Stimulated activated CD4-positive, alpha-beta T cell treated with anti-CD3 and anti-CD28 coated beads, Interleukin-4, amount 100 ng/mL, for 48 hours (primary cell): ENCODE results near the gene MRPS15.

Experiments used
- DNase-seq, 2 donors: peaks; one replicate each; pipeline ENCODE4 v3.0.0-alpha.2; 2020; ENCODE audit warnings: low read depth in 2 of 2

Gene MRPS15

GRCh38 chr1:36458910-36459309 lies 5.3 kb downstream of the MRPS15 start:
- peak; percentile 42 to 55 for DNase-seq

- DNase-seq = no peak
Observed at GRCh38 chr1:36457691-36458090, 6.5 kb downstream of the MRPS15 start.

- DNase-seq = no peak
Observed at GRCh38 chr1:36456391-36456928, 7.7 kb downstream of the MRPS15 start.

DNA sequence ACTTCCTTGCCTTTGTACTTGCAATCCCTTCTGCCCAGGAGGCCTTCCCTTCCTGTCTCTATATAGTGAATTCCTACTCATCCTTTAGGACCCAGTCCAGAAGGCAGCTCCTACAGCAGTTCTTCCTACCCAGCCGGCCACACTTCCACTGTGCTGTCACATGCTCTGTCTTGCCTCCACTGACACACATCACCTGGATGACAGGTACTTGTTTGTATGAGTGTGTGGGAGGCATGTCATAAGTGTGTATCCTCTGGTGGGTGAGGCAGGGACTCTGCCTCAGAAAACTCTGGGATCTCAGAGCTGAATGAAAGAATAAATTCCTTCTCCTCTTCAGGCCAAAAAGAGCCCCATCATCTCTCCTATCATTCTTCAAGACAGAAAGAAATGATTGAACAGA lies 8.8 kb downstream of the MRPS15 start:
- no peak for DNase-seq

GRCh38 chr1:36453600-36454388 lies 10.4 kb downstream of the MRPS15 start:
- DNase-seq = no peak

GRCh38 chr1:36453051-36453450 lies 11.1 kb downstream of the MRPS15 start:
- no peak for DNase-seq

GRCh38 chr1:36450919-36451305 lies 13.3 kb downstream of the MRPS15 start:
- no peak for DNase-seq

- DNase-seq = peak; percentile 74 to 80
Observed at GRCh38 chr1:36450270-36450918, 13.8 kb downstream of the MRPS15 start, which contains the start of gene OSCP1. OSCP1 (minus strand) TSS chr1:36450451; CDS start chr1:36450369, 82 bp downstream.

DNA sequence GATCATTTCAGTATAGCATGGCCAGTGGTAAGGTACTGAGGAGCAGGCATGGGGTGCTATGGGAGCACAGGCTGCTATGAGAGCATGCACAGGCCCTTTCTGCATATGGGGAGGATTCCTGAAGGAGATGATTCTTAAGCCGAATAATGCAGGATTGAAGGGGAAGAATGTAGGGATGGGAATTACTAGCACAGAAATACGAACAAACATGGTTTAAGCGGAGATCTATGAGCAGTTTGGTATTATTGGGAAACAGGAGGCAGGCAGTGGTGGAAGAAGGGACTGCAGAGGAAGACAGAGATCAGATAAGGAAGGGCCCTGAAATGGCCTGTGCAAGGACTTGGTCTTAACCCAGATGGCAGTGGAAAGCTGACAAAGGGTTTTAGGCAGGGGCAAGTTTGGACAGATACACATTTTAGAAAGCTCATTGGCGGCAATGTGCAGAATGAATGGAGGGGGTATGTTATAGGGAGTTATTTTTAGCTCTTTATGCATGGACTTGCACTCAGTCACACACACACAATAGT lies 15.6 kb downstream of the MRPS15 start:
- DNase-seq = no peak

DNA sequence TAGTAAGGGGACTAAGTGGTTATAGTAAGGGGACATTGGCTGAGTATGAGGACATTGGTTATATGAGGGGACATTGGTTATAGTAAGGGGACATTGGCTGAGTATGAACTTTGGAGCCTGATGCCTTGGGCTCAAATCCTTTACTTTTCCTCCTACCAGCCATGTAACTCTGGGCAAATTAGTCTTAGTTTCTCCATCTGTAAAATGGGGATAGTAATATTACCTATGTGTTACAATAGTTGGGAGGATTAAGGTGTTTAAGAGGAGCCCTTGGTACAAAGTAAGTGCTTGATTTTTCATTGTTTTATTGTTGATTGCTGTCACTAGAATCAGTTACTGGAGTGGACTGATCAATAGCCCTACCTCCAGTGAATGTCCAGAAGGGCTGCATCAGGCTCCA lies 16.7 kb downstream of the MRPS15 start:
- DNase-seq = no peak

DNA sequence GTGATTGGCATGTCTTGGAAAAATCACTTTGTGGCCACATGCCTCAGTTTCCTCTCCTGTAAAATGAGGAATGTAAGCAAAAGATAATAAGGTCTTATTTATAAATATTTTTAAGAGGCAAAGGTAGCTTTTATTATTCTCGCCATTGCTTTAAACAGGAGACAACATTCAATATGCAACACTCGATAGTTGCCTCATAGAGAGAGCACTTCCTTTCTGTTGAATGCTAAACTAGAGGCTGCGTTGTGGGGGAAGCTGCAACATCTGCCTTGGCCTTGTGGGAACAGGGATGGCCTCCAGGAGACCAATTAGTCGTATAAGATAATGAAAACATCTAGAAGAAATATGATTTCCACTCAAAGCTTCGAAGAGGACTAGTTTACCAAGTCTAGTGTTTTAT lies 17.4 kb downstream of the MRPS15 start:
- DNase-seq = no peak

DNA sequence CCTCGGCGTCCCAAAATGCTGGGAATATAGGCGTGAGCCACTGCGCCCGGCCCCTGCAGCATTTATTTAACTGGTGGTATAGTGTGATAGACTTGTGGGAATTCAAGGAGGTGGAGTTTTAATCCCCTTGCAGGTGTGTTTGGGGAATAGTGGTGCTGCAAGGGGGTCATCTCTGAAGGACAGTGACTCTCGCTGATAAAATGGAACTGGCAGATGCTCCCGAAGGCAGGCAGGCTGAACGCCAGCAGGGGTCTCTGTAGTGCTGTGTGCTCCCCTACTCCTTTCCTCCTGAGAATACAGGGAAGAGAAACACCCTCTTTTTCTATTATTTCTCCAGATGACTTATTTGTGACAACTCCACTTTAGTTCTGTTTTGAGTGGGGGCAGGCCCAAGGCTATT lies 17.9 kb downstream of the MRPS15 start:
- no peak for DNase-seq

DNA sequence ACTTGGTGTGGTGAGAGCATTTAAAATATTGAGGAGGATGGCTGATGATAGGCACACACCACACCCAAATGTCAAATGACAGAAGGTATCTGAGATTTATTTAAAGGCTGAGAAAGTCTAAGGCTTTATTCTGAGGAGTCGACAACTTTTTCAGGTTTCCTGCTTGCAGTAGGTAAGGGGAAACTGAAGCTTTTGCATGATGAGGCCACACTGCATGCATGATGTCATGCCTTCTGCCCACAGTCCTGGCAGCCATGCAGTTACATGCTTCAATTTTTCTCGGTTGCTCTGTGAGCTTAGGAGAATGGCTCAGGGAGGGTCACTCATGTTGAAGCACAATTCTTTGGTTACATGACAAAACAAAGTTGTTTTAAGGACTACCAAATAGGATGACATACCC lies 20.9 kb downstream of the MRPS15 start:
- no peak for DNase-seq

GRCh38 chr1:36442337-36442736 lies 21.8 kb downstream of the MRPS15 start:
- DNase-seq = no peak

GRCh38 chr1:36440646-36441045 lies 23.5 kb downstream of the MRPS15 start:
- no peak for DNase-seq

- DNase-seq = no peak
Observed at GRCh38 chr1:36440044-36440443, 24.1 kb downstream of the MRPS15 start.

DNA sequence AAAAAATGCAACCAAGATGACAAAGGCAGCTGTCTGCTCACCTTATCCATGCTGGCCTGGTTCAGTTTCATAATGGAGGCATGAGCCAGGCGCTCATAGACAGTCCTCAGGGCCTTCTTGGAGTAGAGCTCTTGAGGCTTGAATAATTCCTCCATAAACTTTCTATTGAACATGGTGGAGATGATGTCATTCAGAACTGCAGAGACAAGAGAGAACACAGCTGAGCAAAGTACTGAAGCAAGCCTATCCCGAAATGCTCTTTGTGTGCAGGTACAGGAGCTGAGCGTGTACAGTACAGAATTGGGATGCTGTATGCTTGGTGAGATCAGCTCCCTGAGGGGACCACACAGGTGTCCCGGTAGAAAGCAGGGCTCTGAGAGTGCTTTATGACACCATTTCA lies 25.5 kb downstream of the MRPS15 start:
- DNase-seq = no peak

GRCh38 chr1:36436821-36437220 lies 27.4 kb downstream of the MRPS15 start:
- DNase-seq = no peak

DNA sequence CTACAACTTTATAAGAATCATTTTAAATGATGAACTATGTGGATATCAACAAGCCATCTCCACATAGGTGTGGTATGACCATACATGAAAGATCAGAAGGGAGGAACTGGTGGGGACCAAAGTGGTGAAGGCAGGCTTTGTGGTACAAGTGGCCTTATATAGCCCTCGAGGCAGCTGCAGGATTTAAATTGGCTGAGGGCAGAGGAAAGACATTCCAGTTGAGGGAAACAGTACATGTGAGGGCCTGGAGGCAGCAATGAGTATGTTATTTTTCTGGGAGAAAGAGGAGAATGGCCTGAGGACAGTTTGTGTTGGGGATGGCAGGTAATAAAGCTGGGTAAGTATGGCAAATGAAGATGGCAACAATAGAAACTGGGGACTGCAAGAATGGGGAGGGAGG lies 31.1 kb downstream of the MRPS15 start:
- no peak for DNase-seq

GRCh38 chr1:36432616-36433015 lies 31.6 kb downstream of the MRPS15 start:
- no peak for DNase-seq

DNA sequence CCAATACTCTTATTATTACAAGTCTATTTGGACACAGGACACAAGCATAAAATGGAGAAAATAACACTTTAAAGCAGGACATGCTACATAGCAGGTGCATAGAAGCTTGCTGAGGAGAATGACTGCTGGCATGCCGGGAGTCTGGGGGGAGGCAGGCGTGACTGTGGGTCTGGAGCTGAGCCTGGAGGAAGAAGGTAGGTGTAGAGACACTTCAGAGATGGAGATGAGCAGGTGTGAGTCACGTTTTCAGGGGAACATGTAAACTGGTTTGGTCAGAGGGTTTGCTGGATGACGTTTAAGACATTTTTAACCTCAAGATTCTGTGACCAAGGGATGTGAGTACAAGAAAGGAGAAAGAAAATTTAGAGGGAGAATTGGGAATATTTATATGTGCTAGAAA lies 38.4 kb downstream of the MRPS15 start:
- DNase-seq = no peak

DNA sequence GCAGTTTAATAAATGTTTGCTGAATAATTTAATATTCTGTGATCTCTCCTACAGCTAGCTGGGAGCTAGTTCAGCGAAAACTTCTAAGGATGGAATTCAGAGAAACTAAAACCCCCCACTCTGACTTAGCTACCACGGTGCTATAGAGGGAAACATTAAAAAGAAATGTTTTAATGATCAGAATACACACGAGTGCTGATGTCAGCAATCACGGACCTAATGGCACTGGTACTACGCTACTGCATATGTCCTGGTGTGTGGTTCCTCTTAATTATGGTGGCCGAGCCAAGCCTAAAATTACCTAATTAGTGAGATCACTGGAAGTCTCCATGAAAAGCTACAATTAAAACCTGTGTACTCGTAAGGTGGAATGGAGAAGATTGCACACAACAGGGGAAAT lies 42.5 kb downstream of the MRPS15 start:
- DNase-seq = no peak

DNA sequence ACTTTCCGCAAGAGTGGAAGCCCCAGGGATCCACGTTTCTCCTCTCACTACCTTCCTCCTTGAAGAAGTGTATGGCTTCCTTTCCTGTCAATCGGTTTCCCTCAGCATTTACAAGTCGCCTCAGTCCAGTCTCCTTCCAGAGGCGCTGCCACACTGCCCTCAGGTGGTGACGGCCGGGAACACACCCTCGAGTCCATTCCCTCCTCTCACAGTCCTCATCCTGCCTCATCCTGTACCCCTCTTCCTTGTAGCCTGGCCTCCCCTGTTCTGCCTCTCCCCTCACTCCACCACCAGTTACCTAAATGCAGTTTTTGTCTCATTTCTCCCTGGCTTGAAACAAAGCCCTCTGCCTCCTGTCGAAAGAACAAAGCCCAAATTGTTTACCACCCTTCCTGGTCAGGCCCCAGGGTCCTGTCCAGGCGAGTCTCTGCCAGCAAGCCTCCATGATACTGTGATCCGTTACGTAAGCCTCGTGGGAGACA lies 43.3 kb downstream of the MRPS15 start:
- DNase-seq = peak; percentile 85 to 97
